H1 (cell line): ENCODE results near the gene TMEM86B. TPM values are rescaled to one million over a fixed set of nuclear protein-coding genes. Genes with fewer than 3 reads are reported as not detected.

ENCODE experiments used
- CTCF ChIA-PET: fragments of 300-600 bp; sonication (Branson Sonifier 250); formaldehyde crosslinking; loops from one replicate; lab custom pipeline; 2021; ENCODE audit not compliant: partially characterized antibody; lab: Charles Lee
- POLR2A ChIA-PET: fragments of 300-600 bp; sonication (Branson Sonifier 250); formaldehyde crosslinking; loops from one replicate; lab custom pipeline; 2021; ENCODE audit warnings: inconsistent platforms; ENCODE audit not compliant: partially characterized antibody; lab: Charles Lee
- DNase-seq, 2 experiments: peaks; one replicate each; pipeline versions ENCODE4 v3.0.0 to v3.0.0-alpha.2; 2010 to 2022; ENCODE audit warnings: low spot score in 2 of 2, low read depth in 1 of 2, mixed read lengths in 1 of 2
- FAIRE-seq: peaks from 2 replicates; lab custom pipeline; 2011; peaks lifted over from hg19 to GRCh38; lab: Jason Lieb, UNC
- H2AFZ ChIP-seq: 2 replicates; pipeline ENCODE4 v1.8.1; 2012; ENCODE audit warnings: low read length, inconsistent platforms
- H2AK5ac ChIP-seq: 2 replicates; pipeline ENCODE4 v1.6.1; 2013; ENCODE audit warnings: low read depth, low read length
- H2BK120ac ChIP-seq: replicated peaks from 2 replicates; pipeline ENCODE3; 2013; ENCODE audit warnings: low read depth, low read length, inconsistent platforms
- H2BK12ac ChIP-seq: 2 replicates; pipeline ENCODE4 v1.6.1; 2013; ENCODE audit warnings: low read depth, low read length
- H2BK15ac ChIP-seq: 2 replicates; pipeline ENCODE4 v1.6.1; 2013; ENCODE audit warnings: low read length
- H2BK20ac ChIP-seq: 2 replicates; pipeline ENCODE4 v1.6.1; 2013; ENCODE audit warnings: low read length
- H2BK5ac ChIP-seq: 2 replicates; pipeline ENCODE4 v1.6.1; 2013; ENCODE audit warnings: low read depth, low read length
- H3K14ac ChIP-seq: 2 replicates; pipeline ENCODE4 v1.6.1; 2013; ENCODE audit warnings: inconsistent platforms; ENCODE audit not compliant: insufficient read length
- H3K18ac ChIP-seq: 2 replicates; pipeline ENCODE4 v1.6.1; 2013; ENCODE audit warnings: low read length; ENCODE audit errors: extremely low read depth
- H3K23ac ChIP-seq: 2 replicates; pipeline ENCODE4 v1.6.1; 2013; ENCODE audit warnings: inconsistent platforms; ENCODE audit not compliant: insufficient read length
- H3K23me2 ChIP-seq: 2 replicates; pipeline ENCODE4 v1.6.1; 2013; ENCODE audit warnings: low read depth, low read length
- H3K27ac ChIP-seq: 2 replicates; pipeline ENCODE4 v1.6.1; 2011; ENCODE audit warnings: low read depth, low read length, inconsistent platforms
- H3K27me3 ChIP-seq, 4 experiments: replicated peaks in 1 of 4; 1 replicate in 1 of 4; 2 replicates in 3 of 4; pipeline versions ENCODE4 v1.6.1 to v1.8.1; 2011 to 2013; ENCODE audit warnings: low read length in 3 of 4, mild to moderate bottlenecking in 3 of 4, inconsistent platforms in 2 of 4, mixed read lengths in 2 of 4, moderate library complexity in 1 of 4; ENCODE audit not compliant: control insufficient read depth in 3 of 4, insufficient read depth in 3 of 4; ENCODE audit errors: extremely low read depth in 1 of 4
- H3K36me3 ChIP-seq, 4 experiments: 2 replicates each; pipeline versions ENCODE4 v1.6.1 to v1.8.1; 2011 to 2013; ENCODE audit warnings: mild to moderate bottlenecking in 4 of 4, low read length in 3 of 4, moderate library complexity in 2 of 4, control low read depth in 1 of 4, inconsistent platforms in 1 of 4; ENCODE audit not compliant: insufficient read depth in 4 of 4, control insufficient read depth in 2 of 4
- H3K4ac ChIP-seq: replicated peaks from 2 replicates; pipeline ENCODE3; 2013; ENCODE audit warnings: low read length, low read depth, mixed read lengths, inconsistent platforms; ENCODE audit not compliant: insufficient read length
- H3K4me1 ChIP-seq, 4 experiments: replicated peaks in 1 of 4; 1 replicate in 1 of 4; 2 replicates in 3 of 4; pipeline versions ENCODE4 v1.6.1 to v1.8.1; 2011 to 2013; ENCODE audit warnings: low read length in 3 of 4, inconsistent platforms in 2 of 4, mixed read lengths in 1 of 4; ENCODE audit not compliant: insufficient read depth in 4 of 4, control insufficient read depth in 3 of 4
- H3K4me2 ChIP-seq, 2 experiments: 2 replicates each; pipeline versions ENCODE4 v1.6.1 to v1.8.1; 2011 to 2013; ENCODE audit warnings: low read depth in 2 of 2, low read length in 2 of 2, control low read depth in 1 of 2, inconsistent platforms in 1 of 2, mild to moderate bottlenecking in 1 of 2; ENCODE audit not compliant: insufficient read depth in 1 of 2
- H3K4me3 ChIP-seq, 4 experiments: fragments of 200-600, 300-600 bp in 1 of 4; sonication (generic), shearing (Covaris generic), sonication (Bioruptor Twin) in 1 of 4; 2 replicates each; pipeline versions ENCODE4 v1.5.1 to v1.8.1; 2011 to 2016; ENCODE audit warnings: low read length in 4 of 4, low read depth in 3 of 4, control low read depth in 2 of 4, inconsistent platforms in 2 of 4, mild to moderate bottlenecking in 2 of 4, mixed read lengths in 1 of 4, moderate library complexity in 1 of 4; ENCODE audit not compliant: insufficient read depth in 2 of 4; ENCODE audit errors: extremely low read depth in 1 of 4
- H3K56ac ChIP-seq: replicated peaks from 2 replicates; pipeline ENCODE3; 2013; ENCODE audit warnings: low read depth, mild to moderate bottlenecking, mixed read lengths, low read length, inconsistent platforms; ENCODE audit not compliant: insufficient read length
- H3K79me1 ChIP-seq: 2 replicates; pipeline ENCODE4 v1.6.1; 2013; ENCODE audit warnings: low read depth, low read length, control low read depth
- H3K79me2 ChIP-seq, 2 experiments: 2 replicates each; pipeline versions ENCODE4 v1.6.1 to v1.8.1; 2012 to 2013; ENCODE audit warnings: low read length in 2 of 2, mild to moderate bottlenecking in 2 of 2, inconsistent platforms in 1 of 2; ENCODE audit not compliant: insufficient read depth in 2 of 2, control insufficient read depth in 1 of 2
- H3K9ac ChIP-seq, 4 experiments: replicated peaks in 1 of 4; 1 replicate in 1 of 4; 2 replicates in 3 of 4; pipeline versions ENCODE4 v1.6.1 to v1.8.1; 2011 to 2013; ENCODE audit warnings: low read depth in 3 of 4, low read length in 3 of 4, control low read depth in 2 of 4, mild to moderate bottlenecking in 2 of 4, moderate library complexity in 2 of 4, inconsistent platforms in 1 of 4; ENCODE audit errors: extremely low read depth in 1 of 4
- H3K9me3 ChIP-seq, 2 experiments: 2 replicates each; pipeline versions ENCODE4 v1.6.1 to v1.8.1; 2012 to 2013; ENCODE audit warnings: mild to moderate bottlenecking in 2 of 2, moderate library complexity in 2 of 2, control low read depth in 1 of 2, inconsistent platforms in 1 of 2, low read depth in 1 of 2, low read length in 1 of 2, mixed read lengths in 1 of 2; ENCODE audit not compliant: insufficient read depth in 2 of 2
- H4K20me1 ChIP-seq, 2 experiments: replicated peaks in 1 of 2; 2 replicates each; pipeline versions ENCODE3 to v1.8.1; 2011 to 2013; ENCODE audit warnings: inconsistent platforms in 2 of 2, low read length in 2 of 2, mild to moderate bottlenecking in 1 of 2; ENCODE audit not compliant: insufficient read depth in 2 of 2, control insufficient read depth in 1 of 2
- H4K5ac ChIP-seq: 2 replicates; pipeline ENCODE4 v1.6.1; 2013; ENCODE audit warnings: low read length, low read depth, mixed read lengths, inconsistent platforms; ENCODE audit not compliant: insufficient read length
- H4K8ac ChIP-seq: 2 replicates; pipeline ENCODE4 v1.8.0; 2013; ENCODE audit warnings: mild to moderate bottlenecking, moderate library complexity, low read length, inconsistent platforms; ENCODE audit not compliant: insufficient read depth; ENCODE audit errors: extremely low read depth
- H4K91ac ChIP-seq: replicated peaks from 2 replicates; pipeline ENCODE3; 2013; ENCODE audit warnings: low read length, mixed read lengths, inconsistent platforms; ENCODE audit not compliant: insufficient read length
- RBBP5 ChIP-seq: IDR thresholded peaks from 2 replicates; pipeline ENCODE4 v1.7.1; 2012; ENCODE audit warnings: low read depth, mild to moderate bottlenecking, inconsistent platforms, low read length, moderate library complexity, borderline replicate concordance
- SP2 ChIP-seq: IDR thresholded peaks from 2 replicates; pipeline ENCODE4 v1.6.1; 2012; ENCODE audit warnings: mild to moderate bottlenecking, low read length, inconsistent platforms
- WGBS, 2 experiments: shearing (Covaris generic) in 1 of 2; methylation state at CpG; one replicate each; pipeline versions ENCODE4 v1.1.6 to v1.1.7; 2013 to 2015; ENCODE audit warnings: low lambda C conversion rate in 2 of 2, mixed read lengths in 2 of 2, inconsistent platforms in 1 of 2, low coverage in 1 of 2, missing lambda C conversion rate in 1 of 2; ENCODE audit not compliant: insufficient replicate concordance in 2 of 2, insufficient coverage in 1 of 2, insufficient read length in 1 of 2; ENCODE audit errors: extremely low coverage in 1 of 2, missing lambda C conversion rate in 1 of 2; 5-methylcytosine and 5-hydroxymethylcytosine counted together
- polyA plus RNA-seq, 7 experiments: library from polyadenylated mRNA; depleted of rRNA in 3 of 7; stranded (reverse) in 5 of 7; unstranded in 2 of 7; fragments of >200 nt in 5 of 7; fragments of 200-250 nt in 2 of 7; gene quantifications; 1 replicate in 5 of 7; 2 replicates in 1 of 7; 4 replicates in 1 of 7; pipeline versions ENCODE4 v1.2.1 to v1.2.3, GENCODE V29; 2011 to 2013; ENCODE audit warnings: missing spikeins in 2 of 7, mixed read lengths in 2 of 7
- total RNA-seq: library from RNA; stranded (reverse); fragmentation: NEBNext Ultra II Directional; extraction: Animal tissue kit (Norgen Biotek cat#: 25700); gene quantifications from 2 replicates; pipeline ENCODE4 v1.2.1, GENCODE V29; 2021

Gene TMEM86B
- total and polyA plus RNA-seq, 2 of the 8 experiments (the other 6 are each of a cell fraction or from before 2014, with no cell fraction given): 2.0 to 2.9 TPM

GRCh38 chr19:55229789-55230182 is 1.2 kb upstream of the TMEM86B start:
- Histone ChIP-seq H3K18ac (no peak overlapping the region), H4K20me1 (peaks cover 1 to 23% of the 10 kb centered on the region in 2 experiments)
- 93% methylated on average over 17 of the region's 17 CpGs; no CpG with 5 or more reads in 1 of the 2 experiments for WGBS, 2 experiments

More at GRCh38 chr19:55229789-55230182, 1.2 kb upstream of the TMEM86B start:
- FAIRE-seq: no peak
- Histone ChIP-seq H2BK12ac (no peak overlapping the region), H3K23ac (no peak overlapping the region), H3K23me2 (no peaks in the 10 kb centered on the region), H3K4me3 (no peak overlapping the region), H3K27me3 (no peaks in the 10 kb centered on the region), H3K79me1 (no peaks in the 10 kb centered on the region; the same call in 1 of the 2 replicates), H3K36me3 (peaks cover 6 to 20% (median 15%) of the 10 kb centered on the region in 4 experiments; a peak in 6 of 8 replicates), H4K8ac (no peak overlapping the region), H3K79me2 (no peaks in the 10 kb centered on the region), H2BK20ac (no peak overlapping the region), H3K4ac (no peak overlapping the region), H2BK15ac (no peak overlapping the region), H4K91ac (no peak overlapping the region), H2AK5ac (no peak overlapping the region), H2AFZ (no peak overlapping the region), H3K56ac (no peak overlapping the region), H3K9me3 (no peaks in the 10 kb centered on the region), H4K5ac (no peak overlapping the region), H2BK5ac (no peak overlapping the region), H2BK120ac (no peak overlapping the region), H3K4me2 (no peak overlapping the region), H3K9ac (no peak overlapping the region), H3K27ac (no peak overlapping the region), H3K4me1 (no peaks in the 10 kb centered on the region), H3K14ac (no peak overlapping the region)
- DNase-seq: no peak
- POLR2A ChIA-PET: interaction anchor here (0.7 to 1.9 kb wide), 3 partner anchors 17 to 178 kb away, joined by 3 to 10 read pairs (median 3); partner anchors contain the start of gene UBE2S
- CTCF ChIA-PET: no interaction called here
- TF ChIP-seq RBBP5 (no peak), SP2 (no peak)
